Measurements from ENCODE around the gene LRFN5. TPM values are rescaled to one million over a fixed set of nuclear protein-coding genes. Genes with fewer than 3 reads are reported as not detected.

The LRFN5 gene
- total RNA-seq, 1 experiment from 2014 or later: 1.3 TPM

DNA sequence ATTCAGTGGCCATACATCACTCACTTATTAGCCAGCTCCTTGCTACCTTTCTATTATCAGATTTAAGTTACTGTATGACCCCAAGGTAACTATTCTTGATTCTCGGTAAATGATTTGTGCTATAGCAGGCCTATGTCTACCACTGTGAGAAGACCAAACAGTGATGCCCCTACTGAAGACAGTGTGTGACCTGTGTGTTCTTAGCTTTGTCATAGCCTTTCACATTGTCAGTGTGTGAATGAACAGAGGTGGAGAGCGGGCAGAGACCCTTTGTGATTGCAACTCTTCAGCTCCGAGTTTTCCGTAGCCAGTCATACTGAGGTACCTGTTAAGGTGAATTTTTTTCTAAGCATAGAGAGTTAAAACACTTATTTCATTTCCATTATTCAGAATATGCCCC, 294.0 kb downstream of the LRFN5 start:
- Histone ChIP-seq H2BK20ac (ENCODE audit: low read depth, low read length, poor library complexity, severe bottlenecking) (no peak overlapping the region), H3K9ac (ENCODE audit: extremely low read depth, insufficient read length, low read length) (no peak overlapping the region), H3K23ac (ENCODE audit: insufficient read length, low read depth, low read length) (no peak overlapping the region), H3K56ac (ENCODE audit: insufficient read length, low read depth, low read length) (no peak overlapping the region), H4K5ac (ENCODE audit: insufficient read length, low read depth, low read length) (no peak overlapping the region), H3K4me2 (ENCODE audit: insufficient read depth, insufficient read length, low read length) (no peak overlapping the region), H3K18ac (ENCODE audit: insufficient read length, low read depth, low read length) (no peak overlapping the region), H2BK120ac (ENCODE audit: low read depth, low read length, poor library complexity, severe bottlenecking) (no peak overlapping the region), H3K23me2 (ENCODE audit: insufficient read length, low read depth, low read length, poor library complexity, severe bottlenecking) (no peaks in the 10 kb centered on the region), H2BK5ac (ENCODE audit: insufficient read length, low read length) (no peak overlapping the region), H2AFZ (ENCODE audit: low read length) (no peak overlapping the region), H4K20me1 (ENCODE audit: control insufficient read depth, insufficient read depth, insufficient read length) (no peaks in the 10 kb centered on the region), H2BK12ac (ENCODE audit: insufficient read length, low read depth, low read length) (no peak overlapping the region), H3K9me3 (ENCODE audit: control insufficient read depth, low read depth, low read length) (no peaks in the 10 kb centered on the region), H4K8ac (replicated peaks; ENCODE audit: insufficient read length, low read depth, low read length) (no peak overlapping the region), H3K79me1 (ENCODE audit: insufficient read depth, low read depth, low read length, poor library complexity, severe bottlenecking) (no peaks in the 10 kb centered on the region), H2AK5ac (ENCODE audit: insufficient read length, low read length) (no peak overlapping the region), H3K27ac (ENCODE audit: insufficient read length, low read depth, low read length) (no peak overlapping the region), H3K4ac (ENCODE audit: low read depth, low read length) (no peak overlapping the region), H2BK15ac (ENCODE audit: low read depth, low read length) (no peak overlapping the region), H3K14ac (ENCODE audit: insufficient read depth, low read length) (no peak overlapping the region), H3T11ph (ENCODE audit: low read length) (no peak overlapping the region), H4K91ac (ENCODE audit: insufficient read length, low read depth, low read length) (no peak overlapping the region), H3K79me2 (ENCODE audit: insufficient read depth, low read length) (no peaks in the 10 kb centered on the region), H3K27me3 (ENCODE audit: insufficient read depth, low read length) (no peaks in the 10 kb centered on the region), H3K4me1 (ENCODE audit: insufficient read depth, low read length) (no peaks in the 10 kb centered on the region)
- Mint-ChIP-seq H3K4me3 (no peak overlapping the region), H3K27me3 (ENCODE audit: low read depth) (no peaks in the 10 kb centered on the region), H3K9me3 (no peaks in the 10 kb centered on the region), H3K36me3 (ENCODE audit: insufficient read depth in 1 of 3, low read depth in 3 of 3) (no peaks in the 10 kb centered on the region), H3K4me1 (no peaks in the 10 kb centered on the region), H3K27ac (no peak overlapping the region)
- WGBS (ENCODE audit: extremely low coverage, insufficient read length, low lambda C conversion rate): no CpG with 5 or more reads among the region's 4 CpGs
- TF ChIP-seq, protein P1, sequence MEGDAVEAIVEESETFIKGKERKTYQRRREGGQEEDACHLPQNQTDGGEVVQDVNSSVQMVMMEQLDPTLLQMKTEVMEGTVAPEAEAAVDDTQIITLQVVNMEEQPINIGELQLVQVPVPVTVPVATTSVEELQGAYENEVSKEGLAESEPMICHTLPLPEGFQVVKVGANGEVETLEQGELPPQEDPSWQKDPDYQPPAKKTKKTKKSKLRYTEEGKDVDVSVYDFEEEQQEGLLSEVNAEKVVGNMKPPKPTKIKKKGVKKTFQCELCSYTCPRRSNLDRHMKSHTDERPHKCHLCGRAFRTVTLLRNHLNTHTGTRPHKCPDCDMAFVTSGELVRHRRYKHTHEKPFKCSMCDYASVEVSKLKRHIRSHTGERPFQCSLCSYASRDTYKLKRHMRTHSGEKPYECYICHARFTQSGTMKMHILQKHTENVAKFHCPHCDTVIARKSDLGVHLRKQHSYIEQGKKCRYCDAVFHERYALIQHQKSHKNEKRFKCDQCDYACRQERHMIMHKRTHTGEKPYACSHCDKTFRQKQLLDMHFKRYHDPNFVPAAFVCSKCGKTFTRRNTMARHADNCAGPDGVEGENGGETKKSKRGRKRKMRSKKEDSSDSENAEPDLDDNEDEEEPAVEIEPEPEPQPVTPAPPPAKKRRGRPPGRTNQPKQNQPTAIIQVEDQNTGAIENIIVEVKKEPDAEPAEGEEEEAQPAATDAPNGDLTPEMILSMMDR (conservative IDR thresholded peaks at IDR 0.05): no peak
- DNase-seq: no peak
